ENCODE measurements around the gene ZNF277. TPM values are rescaled to one million over a fixed set of nuclear protein-coding genes. Genes with fewer than 3 reads are reported as not detected.
"Not testable (repeated sequence)": the region's sequence is repeated elsewhere in the genome, so short reads cannot be mapped to it uniquely, and the experiment has no call there.

Gene ZNF277
- total RNA-seq, 4 donors from 2014 or later = 17.1 to 38.4 (median 29.5) TPM

DNA sequence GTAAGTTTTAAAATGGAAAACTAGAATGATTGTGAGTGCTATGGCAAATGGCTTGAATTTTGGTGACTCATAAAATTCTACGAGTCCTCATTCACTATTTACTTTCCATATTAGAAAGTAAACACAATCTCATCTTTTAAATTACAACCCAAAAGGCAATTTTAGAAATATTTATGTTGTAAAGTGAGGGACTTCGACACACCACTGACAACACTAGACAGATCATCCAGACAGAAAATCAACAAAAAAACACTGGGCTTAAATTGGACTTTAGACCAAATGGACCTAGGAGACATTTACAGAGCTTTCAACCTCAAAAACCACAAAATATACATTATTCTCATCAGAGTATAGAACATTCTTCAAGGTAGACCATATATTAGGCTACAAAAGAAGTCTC lies 30.1 kb downstream of the ZNF277 start:
- 93 to 96% methylated on average over 2 of the region's 2 CpGs for WGBS, 2 donors (ENCODE audit: low coverage in 1 of 2)
- Histone ChIP-seq H3K4me1 (peaks cover 0 to 10% (median 3%) of the 10 kb centered on the region in 3 donors), H3K27me3 (no peaks in the 10 kb centered on the region), H3K27ac (no peak overlapping the region), H3K4me3 (no peak overlapping the region), H3K36me3 (no peaks in the 10 kb centered on the region), H3K9me3 (no peaks in the 10 kb centered on the region)
- TF ChIP-seq POLR2AphosphoS5 (IDR thresholded peaks at IDR 0.05) = no peak
- ATAC-seq = no peak

DNA sequence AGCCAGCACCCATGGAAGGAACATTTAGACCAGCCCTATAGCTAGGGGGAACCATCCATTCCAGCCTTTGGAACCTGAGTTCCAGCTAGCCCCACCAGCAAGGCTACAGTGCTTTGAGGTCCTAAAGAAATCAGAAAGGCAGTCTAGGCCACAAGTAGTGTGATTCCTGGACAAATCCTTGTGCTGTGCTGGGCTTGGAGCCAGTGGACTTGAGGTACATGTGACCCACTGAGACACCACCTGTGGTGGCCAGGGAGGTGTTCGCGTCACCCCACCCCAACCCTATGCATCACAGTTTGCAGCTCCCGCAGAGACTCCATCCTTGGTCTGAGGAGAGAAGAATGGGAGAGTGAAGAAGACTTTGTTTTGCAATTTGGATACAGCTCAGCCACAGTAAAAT lies 31.8 kb downstream of the ZNF277 start:
- H3K36me3 ChIP-seq = no peaks in the 10 kb centered on the region
- no peak for ATAC-seq
- TF ChIP-seq, protein P1, sequence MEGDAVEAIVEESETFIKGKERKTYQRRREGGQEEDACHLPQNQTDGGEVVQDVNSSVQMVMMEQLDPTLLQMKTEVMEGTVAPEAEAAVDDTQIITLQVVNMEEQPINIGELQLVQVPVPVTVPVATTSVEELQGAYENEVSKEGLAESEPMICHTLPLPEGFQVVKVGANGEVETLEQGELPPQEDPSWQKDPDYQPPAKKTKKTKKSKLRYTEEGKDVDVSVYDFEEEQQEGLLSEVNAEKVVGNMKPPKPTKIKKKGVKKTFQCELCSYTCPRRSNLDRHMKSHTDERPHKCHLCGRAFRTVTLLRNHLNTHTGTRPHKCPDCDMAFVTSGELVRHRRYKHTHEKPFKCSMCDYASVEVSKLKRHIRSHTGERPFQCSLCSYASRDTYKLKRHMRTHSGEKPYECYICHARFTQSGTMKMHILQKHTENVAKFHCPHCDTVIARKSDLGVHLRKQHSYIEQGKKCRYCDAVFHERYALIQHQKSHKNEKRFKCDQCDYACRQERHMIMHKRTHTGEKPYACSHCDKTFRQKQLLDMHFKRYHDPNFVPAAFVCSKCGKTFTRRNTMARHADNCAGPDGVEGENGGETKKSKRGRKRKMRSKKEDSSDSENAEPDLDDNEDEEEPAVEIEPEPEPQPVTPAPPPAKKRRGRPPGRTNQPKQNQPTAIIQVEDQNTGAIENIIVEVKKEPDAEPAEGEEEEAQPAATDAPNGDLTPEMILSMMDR (IDR thresholded peaks at IDR 0.05) = no peak
- TF ChIP-seq EP300 (IDR thresholded peaks at IDR 0.05) = no peak
- TF ChIP-seq POLR2A (IDR thresholded peaks at IDR 0.05) = no peak
- TF ChIP-seq POLR2AphosphoS5 (IDR thresholded peaks at IDR 0.05) = no peak
- 94% methylated on average over 3 of the region's 3 CpGs; no CpG with 5 or more reads in 1 of the 2 donors for WGBS, 2 donors (ENCODE audit: low coverage in 1 of 2)
- H3K27ac ChIP-seq = no peak overlapping the region
- H3K4me1 ChIP-seq = peaks cover 0 to 5% (median 0%) of the 10 kb centered on the region in 3 donors
- no peaks in the 10 kb centered on the region for H3K27me3 ChIP-seq
- no peaks in the 10 kb centered on the region for H3K9me3 ChIP-seq
- H3K4me3 ChIP-seq = no peak overlapping the region

DNA sequence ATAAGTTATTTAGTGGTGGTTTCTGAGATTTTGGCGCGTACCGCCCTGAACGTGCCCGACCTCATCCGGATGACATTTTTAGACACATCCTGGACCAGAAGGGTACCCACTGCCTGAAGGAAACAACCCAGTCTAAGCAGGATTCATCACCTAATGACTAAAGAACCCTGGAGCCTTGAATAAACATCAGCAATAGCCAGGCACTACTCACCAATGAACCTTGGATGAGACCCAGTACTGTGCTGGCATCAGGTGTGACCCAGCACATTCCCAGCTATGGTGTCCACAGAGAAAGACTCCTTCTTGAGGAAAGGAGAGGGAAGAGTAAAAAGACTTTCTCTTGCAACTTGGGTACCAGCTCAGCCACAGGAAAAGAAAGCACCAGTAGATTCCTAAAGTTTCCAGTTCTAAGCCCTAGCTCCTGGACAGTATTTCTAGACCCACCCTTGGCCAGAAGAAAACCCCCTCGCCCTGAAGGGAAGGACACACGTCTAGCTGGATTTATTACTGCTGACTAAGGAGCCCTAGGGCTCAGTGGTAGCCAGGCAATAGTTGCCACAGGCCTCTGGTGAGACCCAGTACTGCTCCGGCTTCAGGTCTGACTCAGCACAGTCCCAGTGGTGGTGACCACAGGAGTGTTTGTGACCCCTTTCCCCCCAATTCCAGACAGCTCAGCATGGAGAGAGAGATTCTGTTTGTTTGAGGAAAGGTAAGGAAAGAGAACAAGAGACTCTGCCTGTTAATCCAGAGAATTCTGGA lies 32.5 kb downstream of the ZNF277 start:
- no peak overlapping the region for H3K4me3 ChIP-seq
- no peaks in the 10 kb centered on the region for H3K4me1 ChIP-seq
- no peak overlapping the region for H3K27ac ChIP-seq
- 98% methylated on average over 6 of the region's 9 CpGs; no CpG with 5 or more reads in 1 of the 2 donors for WGBS, 2 donors (ENCODE audit: low coverage in 1 of 2)
- no peak for ATAC-seq
- TF ChIP-seq POLR2AphosphoS5 (IDR thresholded peaks at IDR 0.05) = no peak
- TF ChIP-seq, protein P1 (IDR thresholded peaks at IDR 0.05) = no peak
- no peak for TF ChIP-seq EP300 (IDR thresholded peaks at IDR 0.05)
- no peak for TF ChIP-seq POLR2A (IDR thresholded peaks at IDR 0.05)
- H3K36me3 ChIP-seq = no peaks in the 10 kb centered on the region
- no peaks in the 10 kb centered on the region for H3K27me3 ChIP-seq
- no peaks in the 10 kb centered on the region for H3K9me3 ChIP-seq

DNA sequence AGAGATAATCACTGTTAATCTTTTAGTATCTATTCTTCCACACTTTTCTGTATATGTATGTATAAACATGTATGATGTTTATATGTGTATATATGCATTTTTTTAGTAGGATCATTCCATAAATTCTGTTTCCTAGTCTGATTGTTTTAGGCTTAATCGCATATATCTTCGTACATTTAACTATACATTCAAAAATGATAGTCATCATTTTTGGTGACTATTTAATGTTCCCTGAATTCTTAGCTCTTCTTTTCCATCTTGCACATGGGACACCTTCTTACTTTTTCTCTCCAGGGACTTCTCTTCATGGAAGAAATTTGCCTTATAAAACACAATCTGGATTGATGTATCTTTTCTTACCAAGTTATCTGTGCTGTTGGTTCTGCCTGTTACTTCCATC lies 42.1 kb downstream of the ZNF277 start:
- no peaks in the 10 kb centered on the region for H3K4me1 ChIP-seq
- H3K4me3 ChIP-seq = no peak overlapping the region
- 93 to 100% methylated on average over 2 of the region's 2 CpGs for WGBS, 2 donors (ENCODE audit: low coverage in 1 of 2)
- TF ChIP-seq, protein P1 (IDR thresholded peaks at IDR 0.05) = no peak
- TF ChIP-seq POLR2A (IDR thresholded peaks at IDR 0.05) = no peak
- TF ChIP-seq EP300 (IDR thresholded peaks at IDR 0.05) = no peak
- TF ChIP-seq POLR2AphosphoS5 (IDR thresholded peaks at IDR 0.05) = no peak
- no peak overlapping the region for H3K27ac ChIP-seq
- no peak for ATAC-seq
- H3K36me3 ChIP-seq = no peaks in the 10 kb centered on the region
- H3K9me3 ChIP-seq = no peaks in the 10 kb centered on the region
- no peaks in the 10 kb centered on the region for H3K27me3 ChIP-seq

DNA sequence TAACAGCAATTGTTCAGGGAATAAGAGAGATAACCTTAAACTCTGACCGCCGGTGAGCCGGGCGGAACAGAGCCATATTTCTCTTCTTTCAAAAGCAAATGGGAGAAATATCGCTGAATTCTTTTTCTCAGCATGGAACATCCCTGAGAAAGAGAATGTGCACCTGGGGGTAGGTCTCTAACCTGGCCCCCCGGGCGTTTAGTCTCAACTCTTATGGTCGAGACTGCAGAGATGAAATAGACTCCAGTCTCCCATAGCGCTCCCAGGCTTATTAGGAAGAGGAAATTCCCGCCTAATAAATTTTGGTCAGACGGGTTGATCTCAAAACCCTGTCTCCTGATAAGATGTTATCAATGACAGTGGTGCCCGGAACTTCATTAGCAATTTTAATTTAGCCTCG lies 43.5 kb downstream of the ZNF277 start:
- H3K27me3 ChIP-seq, H3K4me3 ChIP-seq, H3K4me1 ChIP-seq, ATAC-seq, H3K27ac ChIP-seq, H3K36me3 ChIP-seq, H3K9me3 ChIP-seq: not testable (repeated sequence)
- WGBS, 2 donors (ENCODE audit: low coverage in 1 of 2) = 78 to 100% methylated on average over 2 to 13 of the region's 13 CpGs

DNA sequence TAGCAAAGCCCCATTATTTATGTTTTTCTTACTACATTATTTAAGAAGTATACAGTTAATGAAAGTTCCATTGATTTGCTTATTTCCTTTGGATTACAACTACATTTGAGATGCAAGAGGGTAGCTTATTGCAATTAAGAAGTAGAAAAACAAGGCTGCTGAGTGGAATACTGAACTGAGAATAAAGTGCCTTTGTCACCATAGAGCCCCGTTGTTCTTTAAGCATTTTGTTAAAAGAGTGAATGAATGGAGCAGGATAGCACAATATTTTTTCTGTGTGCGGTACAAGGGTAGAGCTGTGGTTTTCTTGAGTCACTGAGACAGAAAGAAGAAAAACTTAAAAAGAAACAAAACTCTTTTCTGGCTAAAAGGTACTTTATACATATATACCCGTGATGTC lies 45.6 kb downstream of the ZNF277 start:
- 77 to 79% methylated on average over 2 to 3 of the region's 3 CpGs for WGBS, 2 donors (ENCODE audit: low coverage in 1 of 2)
- Histone ChIP-seq H3K36me3 (no peaks in the 10 kb centered on the region), H3K27me3 (no peaks in the 10 kb centered on the region), H3K27ac (no peak overlapping the region), H3K4me1 (no peaks in the 10 kb centered on the region), H3K9me3 (no peaks in the 10 kb centered on the region), H3K4me3 (no peak overlapping the region)
- TF ChIP-seq POLR2A (IDR thresholded peaks at IDR 0.05) (no peak), EP300 (IDR thresholded peaks at IDR 0.05) (no peak), POLR2AphosphoS5 (IDR thresholded peaks at IDR 0.05) (no peak)
- TF ChIP-seq, protein P1 (IDR thresholded peaks at IDR 0.05) = no peak
- ATAC-seq = no peak
